Measurements from ENCODE around the gene PFDN4.

GRCh38 chr20:54195483-54196472 lies 12.1 kb upstream of the PFDN4 start:
- TF ChIP-seq CTCF (IDR thresholded peaks at IDR 0.05) (no peak), POLR2A (IDR thresholded peaks at IDR 0.05) (no peak)
